CD1c-positive myeloid dendritic cell (primary cell): Measurements from ENCODE around the gene AK4.
"Not testable (repeated sequence)": the region's sequence is repeated elsewhere in the genome, so short reads cannot be mapped to it uniquely, and the experiment has no call there.

ENCODE experiments used
- DNase-seq: peaks from one replicate; pipeline ENCODE4 v3.0.0-alpha.2; 2016; ENCODE audit errors: extremely low spot score

AK4 gene

DNA sequence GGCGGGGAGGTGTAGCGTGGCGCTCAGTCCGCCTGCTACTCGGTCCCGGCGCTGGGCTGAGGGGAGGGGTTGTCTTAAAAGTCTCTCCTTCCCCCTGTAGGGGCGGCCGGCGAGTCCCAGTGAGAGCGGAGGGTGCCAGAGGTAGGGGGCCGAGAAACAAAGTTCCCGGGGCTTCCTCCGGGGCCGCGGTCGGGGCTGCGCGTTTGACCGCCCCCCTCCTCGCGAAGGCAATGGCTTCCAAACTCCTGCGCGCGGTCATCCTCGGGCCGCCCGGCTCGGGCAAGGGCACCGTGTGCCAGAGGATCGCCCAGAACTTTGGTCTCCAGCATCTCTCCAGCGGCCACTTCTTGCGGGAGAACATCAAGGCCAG, at the start of gene AK4:
TSS of gene AK4 (plus strand) at position 26 of the 370 bp plus-strand sequence. CDS start at position 231, 205 bp downstream.
- DNase-seq: not testable (repeated sequence)

DNA sequence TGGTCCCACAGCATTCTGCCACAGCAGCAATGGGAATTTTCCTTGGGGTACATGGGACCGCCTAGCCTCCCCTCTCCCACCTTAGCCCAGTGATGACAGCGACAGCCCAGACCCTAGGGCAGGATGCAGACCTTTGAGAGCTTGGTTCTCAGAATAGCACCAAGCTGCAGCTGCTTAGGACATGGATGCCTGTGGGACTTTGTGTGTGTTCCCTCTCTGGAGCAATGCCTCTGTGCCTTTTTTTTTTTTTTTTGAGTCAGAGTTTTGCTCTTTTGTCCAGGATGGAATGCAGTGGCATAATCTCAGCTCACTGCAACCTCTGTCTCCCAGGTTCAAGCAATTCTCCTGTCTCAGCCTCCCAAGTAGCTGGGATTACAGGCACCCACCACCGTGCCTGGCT, 44.2 kb upstream of the AK4 start:
- no peak for DNase-seq

DNA sequence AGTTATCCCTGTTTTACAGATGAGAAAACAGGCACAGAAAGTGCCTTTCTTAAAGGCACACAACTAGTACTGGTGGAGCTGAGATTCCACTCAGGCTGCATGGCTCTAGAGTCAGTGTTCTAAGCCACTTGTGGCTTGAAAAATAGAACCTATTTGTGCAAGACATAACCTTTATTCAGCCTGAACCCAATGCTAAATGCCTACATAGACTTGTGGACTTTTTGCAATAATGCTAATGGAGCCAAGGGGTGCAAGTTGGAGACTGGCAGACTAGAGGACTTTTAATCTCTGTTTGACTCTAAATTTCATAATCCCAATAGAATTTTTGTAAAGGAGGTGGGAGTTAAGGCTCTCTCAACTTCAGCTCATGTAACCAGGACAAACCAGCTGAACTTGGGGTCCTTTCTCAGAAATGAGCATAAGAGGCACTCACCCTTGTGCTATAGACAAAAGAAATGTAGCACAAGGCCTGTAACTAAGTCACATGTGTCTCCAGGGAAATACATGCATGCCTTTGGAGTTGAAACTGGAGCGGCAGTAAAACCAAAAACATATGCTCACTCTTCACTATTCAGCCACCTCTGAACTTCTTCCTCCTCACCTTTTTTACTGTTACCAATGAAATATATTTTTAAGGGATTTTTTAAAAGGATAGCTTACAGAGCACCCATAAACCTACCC, 43.0 kb upstream of the AK4 start:
- DNase-seq: no peak

DNA sequence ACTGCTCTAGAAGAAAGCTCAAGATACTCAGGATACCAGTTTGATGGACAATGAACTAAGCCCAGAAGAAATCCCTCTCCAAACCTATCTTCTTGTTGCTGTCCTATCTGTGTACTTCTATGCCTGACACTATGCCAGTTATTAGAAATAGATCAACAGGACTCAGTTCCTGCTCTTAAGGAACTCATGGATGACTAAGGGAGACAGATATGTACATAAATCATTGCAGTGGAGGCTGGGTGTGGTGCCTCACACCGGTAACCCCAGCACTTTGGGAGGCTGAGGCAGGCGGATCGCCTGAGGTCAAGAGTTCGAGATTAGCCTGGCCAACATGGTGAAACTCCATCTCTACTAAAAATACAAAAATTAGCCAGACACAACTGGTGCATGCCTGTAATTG, 42.4 kb upstream of the AK4 start:
- no peak for DNase-seq

DNA sequence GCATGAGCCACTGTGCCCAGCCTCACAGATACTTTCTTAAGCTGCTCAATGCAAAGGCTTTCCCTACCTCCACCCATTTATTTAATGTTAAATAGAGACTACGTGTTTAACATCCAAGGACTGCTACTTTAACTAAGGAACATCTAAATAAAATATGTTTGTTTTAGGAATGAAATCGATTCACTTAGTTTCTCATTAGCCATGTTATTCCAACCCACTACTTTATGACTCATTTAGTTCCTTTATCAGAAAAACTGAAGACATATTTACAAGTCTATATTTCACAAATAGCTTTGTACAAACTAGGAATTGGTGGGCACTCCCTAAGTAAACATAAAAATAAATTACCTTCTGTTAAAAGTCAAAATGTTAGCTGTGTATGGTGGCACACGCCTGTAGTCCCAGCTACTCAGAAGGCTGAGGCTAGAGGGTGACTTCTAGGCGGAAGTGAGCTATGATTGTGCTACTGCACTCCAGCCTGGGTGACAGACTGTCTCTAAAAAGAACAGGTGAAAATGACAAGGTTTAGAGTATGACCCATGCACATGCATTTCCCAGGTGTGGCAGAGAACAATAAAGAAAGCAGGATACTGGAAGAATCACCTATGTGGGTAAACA, 39.9 kb upstream of the AK4 start:
- no peak for DNase-seq

DNA sequence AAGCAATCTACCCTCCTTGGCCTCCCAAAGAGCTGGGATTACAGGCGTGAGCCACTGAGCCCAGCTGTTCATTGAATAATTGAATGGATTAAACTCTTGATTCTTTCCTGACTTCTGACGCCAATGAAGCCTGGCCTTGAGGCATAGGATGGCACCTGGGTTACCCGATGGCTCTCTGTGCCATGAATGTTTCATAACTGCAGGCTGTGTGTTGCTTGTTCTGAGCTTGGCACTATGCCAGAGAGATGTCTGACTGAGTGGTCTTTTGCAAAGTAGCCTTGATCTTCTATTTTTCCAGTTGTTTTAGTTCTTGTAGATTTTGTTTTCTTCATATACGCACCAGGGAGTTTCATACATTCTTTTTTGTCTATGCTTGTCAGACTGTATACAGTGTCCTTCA, 38.5 kb upstream of the AK4 start:
- no peak for DNase-seq

DNA sequence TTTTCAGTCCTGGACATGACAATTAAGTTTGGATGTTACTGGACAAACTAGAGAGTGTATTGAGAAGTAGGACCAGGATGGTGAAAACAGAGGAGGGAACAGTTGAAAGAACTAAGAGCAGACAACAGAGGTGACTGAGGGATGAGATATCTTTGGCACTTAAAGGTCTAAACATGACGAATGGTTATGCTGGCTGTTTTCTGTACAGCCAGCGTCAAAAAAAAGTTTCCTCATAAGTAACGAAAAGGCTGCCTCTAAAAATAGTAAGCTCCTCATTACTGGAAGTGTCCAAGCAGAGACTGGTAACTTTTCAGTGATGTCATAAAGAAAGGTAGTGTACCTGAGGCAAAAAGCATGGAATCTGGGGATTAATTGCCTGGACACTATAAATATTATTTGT, 35.2 kb upstream of the AK4 start:
- DNase-seq: no peak

DNA sequence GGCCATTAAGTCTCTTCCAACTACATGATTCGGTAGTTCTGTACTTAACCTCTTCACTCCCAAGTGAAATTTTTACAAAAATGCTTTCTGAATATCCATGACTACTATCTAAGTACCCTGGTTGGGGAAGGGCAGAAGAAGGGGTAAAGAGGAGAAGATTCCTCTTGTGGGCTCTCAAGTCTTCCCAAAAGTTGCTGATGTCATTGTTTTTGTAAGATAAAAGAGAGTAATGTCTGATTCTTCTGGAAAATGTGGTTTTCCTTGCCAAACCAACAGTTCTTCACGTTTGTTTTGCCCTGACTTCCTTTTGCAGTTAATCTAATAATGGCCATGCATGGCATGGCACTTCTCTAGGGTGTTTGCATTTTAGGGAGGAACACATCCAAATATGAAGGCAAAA, 34.7 kb upstream of the AK4 start:
- DNase-seq: no peak

DNA sequence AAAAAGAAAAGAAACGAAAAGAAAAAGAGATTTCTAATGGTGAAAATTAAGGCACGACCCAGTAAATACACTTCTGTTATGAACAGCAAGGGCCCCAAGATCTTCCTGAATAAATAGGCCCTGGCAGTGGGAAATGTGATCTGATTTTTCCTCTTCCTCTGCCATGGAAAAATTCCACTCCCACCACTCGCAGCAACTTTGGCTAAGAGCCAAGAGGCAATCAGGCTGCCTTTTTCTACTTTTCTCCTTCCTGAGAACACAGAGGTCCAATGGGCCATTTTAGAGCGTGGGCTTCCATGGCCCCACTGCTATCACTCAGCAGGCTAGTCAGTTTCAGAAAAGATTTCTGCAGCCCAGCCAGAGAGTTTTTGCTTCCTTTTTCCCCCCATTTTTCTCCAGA, 33.7 kb upstream of the AK4 start:
- no peak for DNase-seq

DNA sequence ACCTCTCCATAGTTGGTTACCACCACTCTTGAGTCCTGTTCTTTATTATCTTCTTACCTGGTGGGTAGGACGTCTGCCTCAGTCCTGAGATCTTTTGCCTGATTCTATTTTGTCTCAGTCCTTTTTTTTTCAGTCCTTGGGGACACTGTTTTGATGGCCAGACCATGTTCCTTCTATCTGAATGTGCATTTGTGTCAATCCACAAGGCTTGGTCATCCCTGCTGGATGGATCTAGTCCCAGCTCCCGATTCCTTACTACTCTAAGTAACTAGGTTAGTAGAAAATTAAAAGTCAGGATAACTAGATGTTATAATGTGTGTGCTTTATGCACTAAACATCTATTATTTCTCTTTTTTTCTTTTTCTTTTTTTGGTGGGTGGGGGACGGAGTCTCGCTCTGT, 28.1 kb upstream of the AK4 start:
- DNase-seq: no peak

DNA sequence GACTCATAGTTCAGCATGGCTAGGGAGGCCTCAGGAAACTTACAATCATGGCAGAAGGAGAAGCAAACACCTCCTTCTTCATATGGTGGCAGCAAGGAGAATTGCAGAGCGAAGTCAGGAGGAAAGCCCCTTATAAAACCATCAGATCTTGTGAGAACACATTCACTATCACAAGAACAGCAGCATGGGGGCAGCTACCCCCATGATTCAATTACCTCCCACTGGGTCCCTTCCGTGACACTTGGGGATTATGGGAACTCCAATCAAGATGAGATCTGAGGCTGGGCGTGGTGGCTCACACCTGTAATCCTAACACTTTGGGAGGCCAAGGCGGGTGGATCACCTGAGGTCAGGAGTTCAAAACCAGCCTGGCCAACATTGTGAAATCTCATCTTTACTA, 18.9 kb upstream of the AK4 start:
- not testable (repeated sequence) for DNase-seq

DNA sequence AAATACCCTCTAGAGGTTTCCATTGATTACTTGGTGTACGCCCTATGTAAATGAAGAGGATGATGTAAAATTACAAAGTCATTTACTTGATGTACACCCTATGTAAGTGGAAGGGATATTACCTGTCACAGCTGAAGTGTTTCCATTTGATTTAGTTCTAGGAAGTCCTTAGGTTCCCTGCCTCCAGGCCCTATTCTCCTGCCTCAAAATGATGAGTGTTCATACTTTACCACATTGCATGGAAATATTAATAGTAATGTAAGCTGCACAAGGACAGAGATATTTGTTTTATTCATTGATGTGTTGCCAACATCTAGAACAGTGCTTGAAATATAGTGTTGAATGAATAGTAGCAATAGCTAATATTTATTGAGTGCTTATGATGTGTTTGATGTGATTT, 9.5 kb upstream of the AK4 start:
- DNase-seq: no peak

DNA sequence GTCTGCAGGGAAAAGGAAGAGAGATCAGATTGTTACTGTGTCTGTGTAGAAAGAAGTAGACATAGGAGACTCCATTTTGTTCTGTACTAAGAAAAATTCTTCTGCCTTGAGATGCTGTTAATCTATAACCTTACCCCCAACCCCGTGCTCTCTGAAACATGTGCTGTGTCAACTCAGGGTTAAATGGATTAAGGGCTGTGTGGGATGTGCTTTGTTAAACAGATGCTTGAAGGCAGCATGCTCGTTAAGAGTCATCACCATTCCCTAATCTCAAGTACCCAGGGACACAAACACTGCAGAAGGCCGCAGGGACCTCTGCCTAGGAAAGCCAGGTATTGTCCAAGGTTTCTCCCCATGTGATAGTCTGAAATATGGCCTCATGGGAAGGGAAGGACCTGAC, 8.2 kb upstream of the AK4 start:
- DNase-seq: not testable (repeated sequence)

DNA sequence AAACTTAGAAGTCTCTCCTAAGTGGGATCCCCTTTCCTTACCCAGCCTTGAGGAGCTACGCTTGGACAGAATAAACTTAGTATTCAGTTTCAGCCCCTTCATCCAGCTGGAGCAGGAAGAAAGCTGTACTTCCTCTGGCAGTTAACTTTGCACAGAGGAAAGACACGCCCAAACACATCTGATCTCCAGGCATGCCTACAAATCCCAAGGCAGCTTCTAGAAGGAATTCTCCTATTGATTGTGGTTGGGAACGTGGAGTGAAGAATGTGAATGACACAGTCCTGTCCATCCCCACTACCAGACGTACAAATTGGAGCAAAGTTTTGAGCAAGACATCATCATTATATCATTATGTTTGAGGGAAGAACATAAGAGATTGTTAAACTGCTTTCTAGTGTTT, 6.6 kb upstream of the AK4 start:
- DNase-seq: no peak

DNA sequence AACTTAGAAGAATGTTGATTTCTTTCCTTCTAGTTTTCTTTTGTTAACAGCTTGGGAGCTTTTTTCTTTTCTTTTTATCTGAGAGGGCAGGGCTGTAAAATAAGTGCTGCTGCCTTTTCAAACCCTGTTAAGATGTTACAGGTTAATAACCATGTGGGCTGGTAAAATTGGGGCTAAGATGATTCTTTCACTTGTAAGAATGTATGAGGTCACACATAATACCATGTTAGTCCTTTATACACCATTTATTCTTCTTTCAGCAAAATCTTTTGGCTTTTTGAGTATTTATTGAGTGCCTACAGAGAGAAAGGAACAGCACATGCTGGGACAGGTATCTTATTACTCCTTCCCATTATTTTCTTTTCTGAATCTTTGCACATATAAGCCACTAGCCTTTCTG, 6.1 kb upstream of the AK4 start:
- DNase-seq: no peak

DNA sequence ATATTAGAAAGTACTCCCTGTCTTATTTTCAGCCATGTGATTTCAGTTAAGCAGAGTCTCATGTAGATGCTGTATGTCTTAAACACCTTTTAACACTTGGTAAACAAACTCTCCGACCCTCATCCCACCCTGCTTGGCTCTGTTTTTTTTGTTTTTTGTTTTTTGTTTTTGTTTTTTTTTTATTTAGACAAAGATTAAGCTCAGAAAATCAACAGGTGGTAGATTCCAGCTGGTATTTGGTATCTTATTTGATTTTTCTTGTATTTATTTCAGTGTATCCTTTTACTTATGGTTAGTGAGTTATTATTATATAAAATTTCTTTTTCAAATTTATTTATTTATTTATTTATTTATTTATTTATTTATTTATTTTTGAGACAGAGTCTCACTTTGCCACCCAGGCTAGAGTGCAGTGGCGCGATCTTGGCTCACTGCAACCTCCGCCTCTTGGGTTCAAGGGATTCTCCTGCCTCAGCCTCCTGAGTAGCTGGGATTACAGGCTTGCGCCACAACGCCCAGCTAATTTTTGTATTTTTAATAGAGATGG, 4.8 kb upstream of the AK4 start:
- not testable (repeated sequence) for DNase-seq

DNA sequence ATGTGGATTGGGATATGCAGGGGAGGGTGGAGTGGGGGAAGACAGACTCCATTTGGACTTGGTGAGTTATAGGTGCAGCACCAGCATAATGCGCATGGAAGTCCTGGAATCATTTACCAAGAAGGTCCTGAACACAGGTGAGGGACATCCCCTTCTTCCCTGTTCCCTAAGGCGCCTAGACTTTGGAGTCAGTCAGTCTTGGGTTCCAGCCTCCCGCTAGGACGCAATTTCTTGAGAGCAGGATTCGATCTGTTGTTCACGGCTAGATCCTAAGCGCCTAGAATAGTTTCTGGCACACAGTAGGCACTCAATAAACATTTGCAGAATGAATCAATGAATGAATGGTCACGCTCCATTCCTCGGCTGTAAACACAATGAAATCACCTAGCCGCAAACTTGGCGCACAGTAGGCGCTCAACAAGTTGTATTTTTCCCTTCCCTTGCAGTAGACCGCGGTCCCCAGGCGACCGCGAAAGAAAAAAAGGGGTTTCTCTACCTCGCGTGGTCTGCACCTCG, 1.0 kb upstream of the AK4 start:
- DNase-seq: no peak

DNA sequence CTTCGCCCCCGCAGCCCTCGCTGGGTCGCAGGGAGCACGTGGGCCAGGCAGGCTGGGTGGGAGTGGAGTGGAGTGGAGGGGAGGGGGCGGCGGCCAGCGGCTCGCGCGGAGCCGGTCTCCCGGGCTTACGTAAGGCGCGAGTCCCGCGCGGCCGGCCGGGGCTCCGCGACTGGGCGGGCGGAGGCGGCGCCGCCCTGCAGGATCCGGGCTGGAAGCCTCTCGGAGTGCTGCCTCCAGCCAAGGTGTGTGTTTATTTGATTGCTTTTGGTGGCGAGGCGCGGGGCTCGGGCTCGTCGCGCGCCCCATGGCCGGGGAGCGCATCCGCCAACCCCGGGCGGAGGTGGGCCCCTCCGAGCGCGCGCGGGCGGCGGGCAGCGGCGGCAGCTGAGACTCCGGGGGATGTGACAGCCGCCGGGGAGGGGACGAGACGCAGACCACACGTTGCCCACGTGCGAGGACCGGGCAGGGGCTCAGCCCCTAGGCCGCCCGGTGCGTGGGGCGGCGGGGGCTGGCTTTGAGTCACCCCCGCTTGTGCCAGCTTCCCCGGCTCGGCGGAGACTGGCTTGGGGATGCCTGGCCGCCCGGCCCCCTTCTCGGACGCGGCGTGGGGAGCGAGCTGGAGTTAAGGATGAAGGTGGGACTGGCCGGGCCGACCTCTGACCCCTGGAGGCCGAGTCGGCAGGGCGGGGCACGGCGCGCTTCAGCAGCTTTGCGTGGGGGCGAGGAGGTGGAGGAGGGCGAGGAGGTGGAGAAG, 402 bp upstream of the AK4 start:
- peak; percentile 48 for DNase-seq

DNA sequence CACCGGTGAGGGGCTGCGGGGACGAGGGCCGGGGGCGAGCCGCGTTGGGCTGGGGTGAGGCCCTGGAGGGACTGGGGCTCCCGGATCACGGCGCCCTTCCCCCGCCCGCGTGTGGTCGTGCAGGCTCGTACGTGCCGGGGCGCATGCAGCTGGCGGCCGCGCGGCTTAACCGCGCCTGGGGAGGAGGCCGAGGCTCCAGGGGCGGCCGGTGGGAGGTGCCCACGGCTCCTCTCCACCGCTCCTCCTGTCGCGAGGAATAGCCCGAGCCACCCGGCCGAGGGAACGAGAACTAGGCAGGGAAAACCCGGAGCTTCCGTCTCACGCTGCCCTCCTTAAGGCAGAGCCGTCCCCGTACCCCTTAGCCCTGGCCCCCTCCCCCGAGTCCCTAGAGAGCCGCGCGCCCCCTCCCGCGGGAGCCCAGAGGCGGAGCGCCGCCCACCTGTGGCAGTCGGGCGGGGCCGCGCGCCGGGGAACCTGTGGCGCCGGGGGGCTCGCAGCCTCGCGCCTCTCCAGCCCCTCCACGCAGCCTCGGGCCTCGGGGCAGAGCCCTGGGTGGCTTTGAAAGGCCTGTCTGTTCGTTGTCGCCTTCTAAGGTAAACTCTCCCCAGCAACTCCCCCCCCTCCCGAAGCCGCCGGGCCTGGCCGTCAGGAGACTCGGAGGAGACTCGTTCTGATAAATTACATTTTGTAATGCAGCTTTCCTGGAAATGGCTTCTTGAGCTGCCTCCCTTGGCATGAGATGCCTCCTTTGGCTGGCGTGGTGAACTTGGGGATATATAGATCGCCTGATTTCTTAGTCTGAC, 746 bp downstream of the AK4 start:
- peak; percentile 59 for DNase-seq

DNA sequence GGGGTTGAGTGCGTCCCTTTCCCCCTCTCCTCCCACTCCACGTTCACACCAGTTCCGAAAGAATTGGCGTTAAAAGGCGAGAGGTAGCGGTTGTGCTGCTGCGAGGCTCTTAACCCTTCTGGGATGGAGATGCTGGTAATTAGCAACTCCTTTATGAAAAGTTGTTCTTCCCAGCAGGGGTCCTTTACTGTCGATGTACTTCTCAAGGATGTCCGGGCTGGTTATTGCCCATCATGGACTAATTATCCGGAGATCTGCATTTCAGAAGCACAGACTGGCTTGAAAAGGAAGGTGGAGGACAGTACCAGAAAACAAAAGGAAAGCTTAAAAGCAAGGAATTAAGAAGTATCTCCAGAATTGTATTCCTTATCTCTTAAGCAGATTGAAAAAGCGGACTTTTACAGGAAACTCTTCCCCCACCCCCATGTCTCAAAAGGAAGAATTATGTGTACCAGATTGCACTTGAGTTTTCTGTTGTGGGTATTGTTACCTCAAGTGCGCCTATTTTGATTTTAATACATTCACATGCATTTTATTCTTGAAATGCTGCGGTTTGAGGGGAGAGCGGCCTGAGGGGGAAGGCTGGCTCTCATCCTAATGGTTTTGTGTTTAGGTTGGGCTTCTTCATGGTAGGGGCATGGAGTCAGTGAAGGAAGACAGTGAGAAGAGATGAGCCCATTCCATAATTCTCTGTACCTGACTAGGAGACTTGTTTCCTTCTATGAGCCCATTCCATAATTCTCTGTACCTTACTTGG, 1.5 kb downstream of the AK4 start:
- no peak for DNase-seq

DNA sequence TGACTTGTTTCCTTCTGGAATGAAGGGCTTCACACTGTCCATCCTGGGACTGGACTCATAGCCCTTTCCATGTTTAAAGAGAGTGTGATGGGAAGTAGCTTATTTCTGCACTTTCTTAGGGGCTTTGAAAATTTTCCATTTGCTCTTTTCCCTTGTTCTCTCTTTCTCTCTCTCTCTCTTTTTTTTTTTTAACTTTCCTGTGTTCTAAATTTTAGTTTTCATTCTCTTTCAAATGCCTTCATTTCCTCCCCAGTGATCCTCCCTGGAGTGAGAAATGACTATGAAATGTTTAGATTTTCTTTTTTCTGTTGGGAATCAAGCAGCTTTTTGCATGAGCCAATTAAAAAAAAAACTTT, 2.1 kb downstream of the AK4 start:
- no peak for DNase-seq
